ENCODE measurements around the gene TMEM178B. TPM values are rescaled to one million over a fixed set of nuclear protein-coding genes. Genes with fewer than 3 reads are reported as not detected.

TMEM178B gene
- polyA plus RNA-seq, 2 of the 4 experiments (the other 2 are of a cell fraction) = 0.88 to 0.93 TPM

GRCh38 chr7:141231018-141231792 lies 157.3 kb downstream of the TMEM178B start:
- DNase-seq (ENCODE audit: low read depth in 1 of 2, low spot score in 1 of 2) (peak; percentile 19 to 50), ATAC-seq (peak; percentile 89 to 91), FAIRE-seq (no peak)
- H3K4me3 ChIP-seq = no peak overlapping the region
- H3K27ac ChIP-seq = no peak overlapping the region
- ChIA-PET CTCF (interaction anchor here (0.6 to 2.0 kb wide), 7 partner anchors 9 to 713 kb away, joined by 3 to 7 read pairs (median 3); no protein-coding TSS in a partner anchor), POLR2A (interaction anchor here (0.6 kb wide), 1 partner anchor 214 kb away, joined by 3 read pairs; no protein-coding TSS in a partner anchor)
- H3K9me3 ChIP-seq = no peaks in the 10 kb centered on the region
- no peak overlapping the region for H3K4me2 ChIP-seq
- TF ChIP-seq ESRRA (IDR thresholded peaks at IDR 0.05; ENCODE audit: borderline replicate concordance, low read length) = no peak
- no peak for TF ChIP-seq FOSB (CRISPR knock-in tag; IDR thresholded peaks at IDR 0.05)
- TF ChIP-seq NFE2L2 (conservative IDR thresholded peaks at IDR 0.05; ENCODE audit: low read length) = no peak
- TF ChIP-seq CTCF (IDR thresholded peaks at IDR 0.05) = peak; percentile 44
- TF ChIP-seq RAD21 (conservative IDR thresholded peaks at IDR 0.05 in 1 of 2, IDR thresholded peaks at IDR 0.05 in 1 of 2) = peak; percentile 51 to 64
- peak; percentile 74 for TF ChIP-seq MAFK (IDR thresholded peaks at IDR 0.05; ENCODE audit: partially characterized antibody)
- no peak for TF ChIP-seq HES2 (IDR thresholded peaks at IDR 0.05)
- TF ChIP-seq ZC3H11A (IDR thresholded peaks at IDR 0.05) = no peak
- 14% methylated on average over 5 of the region's 5 CpGs for WGBS (ENCODE audit: missing lambda C conversion rate)
- H3K4me1 ChIP-seq = no peaks in the 10 kb centered on the region

GRCh38 chr7:141232286-141233051 lies 158.6 kb downstream of the TMEM178B start:
- 23% methylated on average over 4 of the region's 4 CpGs for WGBS (ENCODE audit: missing lambda C conversion rate)
- CTCF ChIA-PET = interaction anchor here (0.6 to 2.0 kb wide), 2 partner anchors 422 to 827 kb away, joined by 4 to 7 read pairs; no protein-coding TSS in a partner anchor
- ATAC-seq = no peak

GRCh38 chr7:141234335-141235105 lies 160.7 kb downstream of the TMEM178B start:
- FAIRE-seq (no peak), DNase-seq (ENCODE audit: low read depth in 1 of 2, low spot score in 1 of 2) (no peak), ATAC-seq (no peak)
- Histone ChIP-seq H3K4me1 (no peaks in the 10 kb centered on the region), H3K9me3 (no peaks in the 10 kb centered on the region), H3K27ac (no peak overlapping the region), H3K4me2 (no peak overlapping the region), H3K4me3 (no peak overlapping the region)
- CTCF ChIA-PET = interaction anchor here (0.9 kb wide), 1 partner anchor 423 kb away, joined by 4 read pairs; no protein-coding TSS in a partner anchor
- WGBS (ENCODE audit: missing lambda C conversion rate) = 27% methylated on average over 8 of the region's 8 CpGs
- POLR2A ChIA-PET = no interaction called here
- TF ChIP-seq EHF (CRISPR knock-in tag; IDR thresholded peaks at IDR 0.05) = no peak
- no peak for TF ChIP-seq MAZ (IDR thresholded peaks at IDR 0.05; ENCODE audit: borderline replicate concordance, low read depth, low read length)
- no peak for TF ChIP-seq EP300 (IDR thresholded peaks at IDR 0.05)
- TF ChIP-seq RAD21 (conservative IDR thresholded peaks at IDR 0.05 in 1 of 2, IDR thresholded peaks at IDR 0.05 in 1 of 2) = no peak
- TF ChIP-seq HOXB13 (CRISPR knock-in tag; IDR thresholded peaks at IDR 0.05; ENCODE audit: low read depth) = no peak
- no peak for TF ChIP-seq CHD4 (IDR thresholded peaks at IDR 0.05; ENCODE audit: borderline replicate concordance)
- no peak for TF ChIP-seq CHD2 (IDR thresholded peaks at IDR 0.05; ENCODE audit: low read length, partially characterized antibody)
- TF ChIP-seq ELK1 (IDR thresholded peaks at IDR 0.05; ENCODE audit: low read depth, low read length) = no peak
- no peak for TF ChIP-seq CTCF (IDR thresholded peaks at IDR 0.05)
- no peak for TF ChIP-seq KDM1A (IDR thresholded peaks at IDR 0.05; ENCODE audit: low read depth)
- no peak for TF ChIP-seq NR3C1 (IDR thresholded peaks at IDR 0.05)

More at GRCh38 chr7:141232286-141233051, 158.6 kb downstream of the TMEM178B start:
- no peak for FAIRE-seq
- POLR2A ChIA-PET = no interaction called here
- Histone ChIP-seq H3K4me2 (no peak overlapping the region), H3K27ac (no peak overlapping the region), H3K4me1 (no peaks in the 10 kb centered on the region), H3K4me3 (no peak overlapping the region), H3K9me3 (no peaks in the 10 kb centered on the region)
- TF ChIP-seq ZSCAN20 (CRISPR knock-in tag; IDR thresholded peaks at IDR 0.05) = no peak
- no peak for TF ChIP-seq HOXB5 (CRISPR knock-in tag; IDR thresholded peaks at IDR 0.05)
- TF ChIP-seq ZNF302 (CRISPR knock-in tag; IDR thresholded peaks at IDR 0.05) = no peak
- TF ChIP-seq NFE2L2 (conservative IDR thresholded peaks at IDR 0.05; ENCODE audit: low read length) = no peak
- no peak for TF ChIP-seq FOXS1 (CRISPR knock-in tag; IDR thresholded peaks at IDR 0.05)
- no peak for TF ChIP-seq BCL3 (IDR thresholded peaks at IDR 0.05)
- no peak for TF ChIP-seq EP300 (IDR thresholded peaks at IDR 0.05)
- no peak for DNase-seq (ENCODE audit: low read depth in 1 of 2, low spot score in 1 of 2)

Measured in A549 (cell line).